HEK293 (cell line): ENCODE measurements around the gene PRIMA1.

Experiments
- CTCF ChIA-PET: fragments of 350-600 bp; formaldehyde crosslinking; extraction: SDS; loops from one replicate; lab custom pipeline; 2021; ENCODE audit warnings: antibody characterized with exemption; lab: Yijun Ruan, JAX
- POLR2A ChIA-PET: fragments of 300-600 bp; formaldehyde crosslinking; extraction: SDS; loops from one replicate; lab custom pipeline; 2020; ENCODE audit warnings: antibody characterized with exemption, inconsistent platforms; lab: Yijun Ruan, JAX
- H3K27ac ChIP-seq: fragments of 200-500 bp; sonication (Bioruptor generic); 2 replicates; pipeline ENCODE4 v1.5.1; 2014; ENCODE audit warnings: low read depth, low read length, control low read depth, inconsistent platforms; ENCODE audit errors: extremely low read depth
- H3K36me3 ChIP-seq, 2 experiments: fragments of 200-500 bp in 1 of 2; sonication (Bioruptor generic) in 1 of 2; 1 replicate in 1 of 2; 2 replicates in 1 of 2; pipeline ENCODE4 v1.5.1; 2014 to 2017; ENCODE audit warnings: inconsistent platforms in 2 of 2, low read length in 2 of 2; ENCODE audit not compliant: control insufficient read depth in 2 of 2, insufficient read depth in 1 of 2
- H3K4me1 ChIP-seq: fragments of 200-500 bp; sonication (Bioruptor generic); 2 replicates; pipeline ENCODE4 v1.5.1; 2014; ENCODE audit warnings: mild to moderate bottlenecking, low read length, inconsistent platforms; ENCODE audit not compliant: control insufficient read depth, insufficient read depth
- H3K4me3 ChIP-seq: 2 replicates; pipeline ENCODE4 v1.5.1; 2011; ENCODE audit warnings: low read depth, mild to moderate bottlenecking, control low read depth, low read length, moderate library complexity
- H3K9me3 ChIP-seq: fragments of 200-500 bp; sonication (Bioruptor generic); 2 replicates; pipeline ENCODE4 v1.5.1; 2014; ENCODE audit warnings: low read depth, low read length, inconsistent platforms; ENCODE audit not compliant: control insufficient read depth, insufficient read depth
- WT1 ChIP-seq: fragments of 450-650 bp; formaldehyde crosslinking; IDR thresholded peaks from 2 replicates; pipeline ENCODE4 v1.5.1; 2016; ENCODE audit warnings: missing biosample characterization, missing genetic modification characterization
- ZNF112 ChIP-seq: fragments of 450-650 bp; formaldehyde crosslinking; IDR thresholded peaks from 2 replicates; pipeline ENCODE4 v1.5.0; 2017; ENCODE audit warnings: missing biosample characterization, missing genetic modification characterization
- ZNF121 ChIP-seq: fragments of 450-650 bp; formaldehyde crosslinking; IDR thresholded peaks from 2 replicates; pipeline ENCODE4 v1.5.1; 2016; ENCODE audit warnings: missing biosample characterization, missing genetic modification characterization
- ZNF133 ChIP-seq: fragments of 450-650 bp; formaldehyde crosslinking; IDR thresholded peaks from 2 replicates; pipeline ENCODE4 v1.5.1; 2016; ENCODE audit warnings: missing biosample characterization, missing genetic modification characterization
- ZNF24 ChIP-seq: fragments of 450-650 bp; formaldehyde crosslinking; IDR thresholded peaks from 2 replicates; pipeline ENCODE4 v1.5.1; 2016; ENCODE audit warnings: missing biosample characterization, missing genetic modification characterization
- ZNF335 ChIP-seq: fragments of 450-650 bp; formaldehyde crosslinking; conservative IDR thresholded peaks from 2 replicates; pipeline ENCODE4 v1.5.1; 2016; ENCODE audit warnings: missing biosample characterization, missing genetic modification characterization
- ZNF521 ChIP-seq: fragments of 450-650 bp; formaldehyde crosslinking; IDR thresholded peaks from 2 replicates; pipeline ENCODE4 v1.5.1; 2017; ENCODE audit warnings: missing biosample characterization, mild to moderate bottlenecking, missing genetic modification characterization
- ZNF548 ChIP-seq: fragments of 450-650 bp; formaldehyde crosslinking; IDR thresholded peaks from 2 replicates; pipeline ENCODE4 v1.5.1; 2016; ENCODE audit warnings: missing biosample characterization, missing genetic modification characterization
- ZNF555 ChIP-seq: fragments of 450-650 bp; formaldehyde crosslinking; conservative IDR thresholded peaks from 2 replicates; pipeline ENCODE4 v1.5.1; 2017; ENCODE audit warnings: missing biosample characterization, mild to moderate bottlenecking, missing genetic modification characterization, inconsistent platforms
- ZNF585B ChIP-seq: fragments of 450-650 bp; formaldehyde crosslinking; IDR thresholded peaks from 2 replicates; pipeline ENCODE4 v1.5.1; 2016; ENCODE audit warnings: missing biosample characterization, missing genetic modification characterization
- ZNF600 ChIP-seq: fragments of 450-650 bp; formaldehyde crosslinking; IDR thresholded peaks from 2 replicates; pipeline ENCODE4 v1.5.1; 2016; ENCODE audit warnings: missing biosample characterization, missing genetic modification characterization
- ZNF624 ChIP-seq: fragments of 450-650 bp; formaldehyde crosslinking; IDR thresholded peaks from 2 replicates; pipeline ENCODE4 v1.5.1; 2017; ENCODE audit warnings: missing biosample characterization, missing genetic modification characterization
- ZNF792 ChIP-seq: fragments of 450-650 bp; formaldehyde crosslinking; IDR thresholded peaks from 2 replicates; pipeline ENCODE4 v1.5.1; 2016; ENCODE audit warnings: missing biosample characterization, missing genetic modification characterization
- ZNF837 ChIP-seq: fragments of 450-650 bp; formaldehyde crosslinking; IDR thresholded peaks from 2 replicates; pipeline ENCODE4 v1.5.1; 2016; ENCODE audit warnings: missing biosample characterization, missing genetic modification characterization
- ZSCAN23 ChIP-seq: fragments of 450-650 bp; formaldehyde crosslinking; IDR thresholded peaks from 2 replicates; pipeline ENCODE4 v1.5.1; 2016; ENCODE audit warnings: missing biosample characterization, missing genetic modification characterization
- TF ChIP-seq, protein P1 (sequence below): fragments of 450-650 bp; IDR thresholded peaks from 2 replicates; pipeline ENCODE4 v1.5.1; 2018; ENCODE audit warnings: missing biosample characterization, mild to moderate bottlenecking, missing genetic modification characterization
- TF ChIP-seq, protein P2 (sequence below): fragments of 450-650 bp; formaldehyde crosslinking; IDR thresholded peaks from 2 replicates; pipeline ENCODE4; 2016; ENCODE audit warnings: missing biosample characterization, missing genetic modification characterization
- TF ChIP-seq, protein P3 (sequence below): fragments of 450-650 bp; formaldehyde crosslinking; IDR thresholded peaks from 2 replicates; pipeline ENCODE4 v1.5.1; 2016; ENCODE audit warnings: missing biosample characterization, missing genetic modification characterization
- TF ChIP-seq, protein P4 (sequence below): fragments of 450-650 bp; formaldehyde crosslinking; IDR thresholded peaks from 2 replicates; pipeline ENCODE4 v1.5.1; 2016; ENCODE audit warnings: missing biosample characterization, missing genetic modification characterization
- TF ChIP-seq, protein P5 (sequence below): fragments of 450-650 bp; formaldehyde crosslinking; IDR thresholded peaks from 2 replicates; pipeline ENCODE4 v1.5.1; 2016; ENCODE audit warnings: missing biosample characterization, missing genetic modification characterization

Gene PRIMA1

DNA sequence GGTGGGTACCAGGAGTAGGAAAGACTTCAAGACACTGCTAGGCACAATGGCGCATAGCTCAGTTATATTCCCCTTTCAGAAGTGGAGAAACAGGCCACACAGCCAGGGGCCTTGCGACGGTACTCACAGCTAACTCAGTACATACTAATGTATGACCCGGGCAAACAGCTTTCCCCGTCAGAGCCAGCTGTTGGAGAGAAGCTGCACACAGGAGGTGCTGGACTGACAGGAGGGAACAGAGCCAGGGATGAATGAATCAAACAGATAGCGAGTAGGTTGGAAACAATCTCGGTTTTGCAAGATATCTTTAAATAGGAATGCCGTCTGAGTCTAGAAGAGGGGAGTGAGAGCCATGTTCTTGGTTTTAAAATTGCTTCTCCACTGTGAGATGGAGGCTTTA, 45.5 kb downstream of the PRIMA1 start:
- ChIA-PET CTCF (no interaction called here), POLR2A (no interaction called here)
- no peak overlapping the region for H3K27ac ChIP-seq
- H3K4me1 ChIP-seq, result no peaks in the 10 kb centered on the region
- TF ChIP-seq ZNF335 (tag by site-specific recombination), result no peak
- no peak for TF ChIP-seq WT1 (tag by site-specific recombination)
- no peak for TF ChIP-seq ZNF548 (tag by site-specific recombination)
- no peak for TF ChIP-seq ZNF792 (tag by site-specific recombination)
- TF ChIP-seq, protein P1, sequence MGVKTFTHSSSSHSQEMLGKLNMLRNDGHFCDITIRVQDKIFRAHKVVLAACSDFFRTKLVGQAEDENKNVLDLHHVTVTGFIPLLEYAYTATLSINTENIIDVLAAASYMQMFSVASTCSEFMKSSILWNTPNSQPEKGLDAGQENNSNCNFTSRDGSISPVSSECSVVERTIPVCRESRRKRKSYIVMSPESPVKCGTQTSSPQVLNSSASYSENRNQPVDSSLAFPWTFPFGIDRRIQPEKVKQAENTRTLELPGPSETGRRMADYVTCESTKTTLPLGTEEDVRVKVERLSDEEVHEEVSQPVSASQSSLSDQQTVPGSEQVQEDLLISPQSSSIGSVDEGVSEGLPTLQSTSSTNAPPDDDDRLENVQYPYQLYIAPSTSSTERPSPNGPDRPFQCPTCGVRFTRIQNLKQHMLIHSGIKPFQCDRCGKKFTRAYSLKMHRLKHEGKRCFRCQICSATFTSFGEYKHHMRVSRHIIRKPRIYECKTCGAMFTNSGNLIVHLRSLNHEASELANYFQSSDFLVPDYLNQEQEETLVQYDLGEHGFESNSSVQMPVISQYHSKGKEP (tag by site-specific recombination), result no peak
- TF ChIP-seq ZSCAN23 (tag by site-specific recombination), result no peak
- TF ChIP-seq ZNF837, result no peak
- TF ChIP-seq ZNF121 (tag by site-specific recombination), result no peak
- TF ChIP-seq ZNF600 (tag by site-specific recombination), result no peak
- no peak for TF ChIP-seq ZNF624 (tag by site-specific recombination)
- no peak for TF ChIP-seq ZNF112
- no peak for TF ChIP-seq ZNF555 (tag by site-specific recombination)
- TF ChIP-seq ZNF521 (tag by site-specific recombination), result no peak
- TF ChIP-seq, protein P2, sequence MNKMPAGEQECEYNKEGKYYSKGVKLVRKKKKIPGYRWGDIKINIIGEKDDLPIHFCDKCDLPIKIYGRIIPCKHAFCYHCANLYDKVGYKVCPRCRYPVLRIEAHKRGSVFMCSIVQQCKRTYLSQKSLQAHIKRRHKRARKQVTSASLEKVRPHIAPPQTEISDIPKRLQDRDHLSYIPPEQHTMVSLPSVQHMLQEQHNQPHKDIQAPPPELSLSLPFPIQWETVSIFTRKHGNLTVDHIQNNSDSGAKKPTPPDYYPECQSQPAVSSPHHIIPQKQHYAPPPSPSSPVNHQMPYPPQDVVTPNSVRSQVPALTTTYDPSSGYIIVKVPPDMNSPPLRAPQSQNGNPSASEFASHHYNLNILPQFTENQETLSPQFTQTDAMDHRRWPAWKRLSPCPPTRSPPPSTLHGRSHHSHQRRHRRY (tag by site-specific recombination), result no peak
- TF ChIP-seq ZNF133 (tag by site-specific recombination), result no peak
- TF ChIP-seq, protein P3, sequence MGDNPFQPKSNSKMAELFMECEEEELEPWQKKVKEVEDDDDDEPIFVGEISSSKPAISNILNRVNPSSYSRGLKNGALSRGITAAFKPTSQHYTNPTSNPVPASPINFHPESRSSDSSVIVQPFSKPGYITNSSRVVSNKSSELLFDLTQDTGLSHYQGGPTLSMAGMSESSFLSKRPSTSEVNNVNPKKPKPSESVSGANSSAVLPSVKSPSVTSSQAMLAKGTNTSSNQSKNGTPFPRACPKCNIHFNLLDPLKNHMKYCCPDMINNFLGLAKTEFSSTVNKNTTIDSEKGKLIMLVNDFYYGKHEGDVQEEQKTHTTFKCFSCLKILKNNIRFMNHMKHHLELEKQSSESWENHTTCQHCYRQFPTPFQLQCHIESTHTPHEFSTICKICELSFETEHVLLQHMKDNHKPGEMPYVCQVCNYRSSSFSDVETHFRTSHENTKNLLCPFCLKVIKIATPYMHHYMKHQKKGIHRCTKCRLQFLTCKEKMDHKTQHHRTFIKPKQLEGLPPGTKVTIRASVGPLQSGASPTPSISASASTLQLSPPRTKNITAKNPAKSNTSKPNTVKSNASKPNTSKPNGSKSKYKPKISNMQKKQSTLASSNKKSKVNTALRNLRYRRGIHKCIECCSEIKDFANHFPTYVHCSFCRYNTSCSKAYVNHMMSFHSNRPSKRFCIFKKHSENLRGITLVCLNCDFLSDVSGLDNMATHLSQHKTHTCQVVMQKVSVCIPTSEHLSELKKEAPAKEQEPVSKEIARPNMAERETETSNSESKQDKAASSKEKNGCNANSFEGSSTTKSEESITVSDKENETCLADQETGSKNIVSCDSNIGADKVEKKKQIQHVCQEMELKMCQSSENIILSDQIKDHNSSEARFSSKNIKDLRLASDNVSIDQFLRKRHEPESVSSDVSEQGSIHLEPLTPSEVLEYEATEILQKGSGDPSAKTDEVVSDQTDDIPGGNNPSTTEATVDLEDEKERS (tag by site-specific recombination), result no peak
- TF ChIP-seq, protein P4, sequence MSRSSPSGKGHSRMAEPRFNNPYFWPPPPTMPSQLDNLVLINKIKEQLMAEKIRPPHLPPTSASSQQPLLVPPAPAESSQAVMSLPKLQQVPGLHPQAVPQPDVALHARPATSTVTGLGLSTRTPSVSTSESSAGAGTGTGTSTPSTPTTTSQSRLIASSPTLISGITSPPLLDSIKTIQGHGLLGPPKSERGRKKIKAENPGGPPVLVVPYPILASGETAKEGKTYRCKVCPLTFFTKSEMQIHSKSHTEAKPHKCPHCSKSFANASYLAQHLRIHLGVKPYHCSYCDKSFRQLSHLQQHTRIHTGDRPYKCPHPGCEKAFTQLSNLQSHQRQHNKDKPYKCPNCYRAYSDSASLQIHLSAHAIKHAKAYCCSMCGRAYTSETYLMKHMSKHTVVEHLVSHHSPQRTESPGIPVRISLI, result no peak
- TF ChIP-seq ZNF585B (tag by site-specific recombination), result no peak
- TF ChIP-seq ZNF24, result no peak
- TF ChIP-seq, protein P5, sequence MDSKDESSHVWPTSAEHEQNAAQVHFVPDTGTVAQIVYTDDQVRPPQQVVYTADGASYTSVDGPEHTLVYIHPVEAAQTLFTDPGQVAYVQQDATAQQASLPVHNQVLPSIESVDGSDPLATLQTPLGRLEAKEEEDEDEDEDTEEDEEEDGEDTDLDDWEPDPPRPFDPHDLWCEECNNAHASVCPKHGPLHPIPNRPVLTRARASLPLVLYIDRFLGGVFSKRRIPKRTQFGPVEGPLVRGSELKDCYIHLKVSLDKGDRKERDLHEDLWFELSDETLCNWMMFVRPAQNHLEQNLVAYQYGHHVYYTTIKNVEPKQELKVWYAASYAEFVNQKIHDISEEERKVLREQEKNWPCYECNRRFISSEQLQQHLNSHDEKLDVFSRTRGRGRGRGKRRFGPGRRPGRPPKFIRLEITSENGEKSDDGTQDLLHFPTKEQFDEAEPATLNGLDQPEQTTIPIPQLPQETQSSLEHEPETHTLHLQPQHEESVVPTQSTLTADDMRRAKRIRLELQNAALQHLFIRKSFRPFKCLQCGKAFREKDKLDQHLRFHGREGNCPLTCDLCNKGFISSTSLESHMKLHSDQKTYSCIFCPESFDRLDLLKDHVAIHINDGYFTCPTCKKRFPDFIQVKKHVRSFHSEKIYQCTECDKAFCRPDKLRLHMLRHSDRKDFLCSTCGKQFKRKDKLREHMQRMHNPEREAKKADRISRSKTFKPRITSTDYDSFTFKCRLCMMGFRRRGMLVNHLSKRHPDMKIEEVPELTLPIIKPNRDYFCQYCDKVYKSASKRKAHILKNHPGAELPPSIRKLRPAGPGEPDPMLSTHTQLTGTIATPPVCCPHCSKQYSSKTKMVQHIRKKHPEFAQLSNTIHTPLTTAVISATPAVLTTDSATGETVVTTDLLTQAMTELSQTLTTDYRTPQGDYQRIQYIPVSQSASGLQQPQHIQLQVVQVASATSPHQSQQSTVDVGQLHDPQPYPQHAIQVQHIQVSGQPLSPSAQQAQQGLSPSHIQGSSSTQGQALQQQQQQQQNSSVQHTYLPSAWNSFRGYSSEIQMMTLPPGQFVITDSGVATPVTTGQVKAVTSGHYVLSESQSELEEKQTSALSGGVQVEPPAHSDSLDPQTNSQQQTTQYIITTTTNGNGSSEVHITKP (tag by site-specific recombination), result no peak
- no peak overlapping the region for H3K4me3 ChIP-seq
- no peaks in the 10 kb centered on the region for H3K9me3 ChIP-seq
- no peaks in the 10 kb centered on the region for H3K36me3 ChIP-seq
